ENCODE data around the gene TASOR.

DNA sequence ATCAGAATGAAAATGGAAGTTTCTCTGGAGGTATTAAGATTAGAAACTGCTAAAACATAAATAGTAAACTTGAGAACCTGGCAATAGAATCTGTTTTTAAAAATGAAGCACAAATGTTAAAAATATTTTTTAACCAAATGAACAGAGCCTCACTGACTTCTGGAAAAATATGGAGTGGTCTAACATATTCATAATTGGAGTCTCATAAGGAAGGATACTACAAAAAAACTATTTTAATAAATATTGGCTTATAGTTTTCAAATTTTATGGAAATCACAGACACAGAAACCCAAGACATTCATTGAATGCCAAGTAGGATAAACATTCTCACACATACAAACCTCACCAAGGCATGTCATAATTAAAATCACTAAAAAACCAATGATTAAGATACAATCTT, 23.6 kb upstream of the TASOR start:
- TF ChIP-seq SNRNP70 (optimal IDR thresholded peaks at IDR 0.05; ENCODE audit: low read depth, low read length) (no peak), SIN3A (IDR thresholded peaks at IDR 0.05; ENCODE audit: borderline replicate concordance in 2 of 2, control insufficient read depth in 1 of 2, low read depth in 2 of 2, low read length in 2 of 2) (no peak), MXI1 (IDR thresholded peaks at IDR 0.05; ENCODE audit: low read depth, low read length) (no peak), ZBTB33 (CRISPR knock-in tag; IDR thresholded peaks at IDR 0.05) (no peak), ZBTB1 (CRISPR knock-in tag; IDR thresholded peaks at IDR 0.05; ENCODE audit: borderline replicate concordance, low read depth) (no peak), TEAD4 (IDR thresholded peaks at IDR 0.05; ENCODE audit: low read length) (no peak), TEAD4 (CRISPR knock-in tag; IDR thresholded peaks at IDR 0.05; ENCODE audit: borderline replicate concordance) (no peak)
- TF ChIP-seq, protein P1, sequence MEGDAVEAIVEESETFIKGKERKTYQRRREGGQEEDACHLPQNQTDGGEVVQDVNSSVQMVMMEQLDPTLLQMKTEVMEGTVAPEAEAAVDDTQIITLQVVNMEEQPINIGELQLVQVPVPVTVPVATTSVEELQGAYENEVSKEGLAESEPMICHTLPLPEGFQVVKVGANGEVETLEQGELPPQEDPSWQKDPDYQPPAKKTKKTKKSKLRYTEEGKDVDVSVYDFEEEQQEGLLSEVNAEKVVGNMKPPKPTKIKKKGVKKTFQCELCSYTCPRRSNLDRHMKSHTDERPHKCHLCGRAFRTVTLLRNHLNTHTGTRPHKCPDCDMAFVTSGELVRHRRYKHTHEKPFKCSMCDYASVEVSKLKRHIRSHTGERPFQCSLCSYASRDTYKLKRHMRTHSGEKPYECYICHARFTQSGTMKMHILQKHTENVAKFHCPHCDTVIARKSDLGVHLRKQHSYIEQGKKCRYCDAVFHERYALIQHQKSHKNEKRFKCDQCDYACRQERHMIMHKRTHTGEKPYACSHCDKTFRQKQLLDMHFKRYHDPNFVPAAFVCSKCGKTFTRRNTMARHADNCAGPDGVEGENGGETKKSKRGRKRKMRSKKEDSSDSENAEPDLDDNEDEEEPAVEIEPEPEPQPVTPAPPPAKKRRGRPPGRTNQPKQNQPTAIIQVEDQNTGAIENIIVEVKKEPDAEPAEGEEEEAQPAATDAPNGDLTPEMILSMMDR (IDR thresholded peaks at IDR 0.05 in 2 of 3, conservative IDR thresholded peaks at IDR 0.05 in 1 of 3; ENCODE audit: insufficient read depth in 2 of 3, low read depth in 1 of 3, low read length in 3 of 3) = no peak
- TF ChIP-seq, protein P2, sequence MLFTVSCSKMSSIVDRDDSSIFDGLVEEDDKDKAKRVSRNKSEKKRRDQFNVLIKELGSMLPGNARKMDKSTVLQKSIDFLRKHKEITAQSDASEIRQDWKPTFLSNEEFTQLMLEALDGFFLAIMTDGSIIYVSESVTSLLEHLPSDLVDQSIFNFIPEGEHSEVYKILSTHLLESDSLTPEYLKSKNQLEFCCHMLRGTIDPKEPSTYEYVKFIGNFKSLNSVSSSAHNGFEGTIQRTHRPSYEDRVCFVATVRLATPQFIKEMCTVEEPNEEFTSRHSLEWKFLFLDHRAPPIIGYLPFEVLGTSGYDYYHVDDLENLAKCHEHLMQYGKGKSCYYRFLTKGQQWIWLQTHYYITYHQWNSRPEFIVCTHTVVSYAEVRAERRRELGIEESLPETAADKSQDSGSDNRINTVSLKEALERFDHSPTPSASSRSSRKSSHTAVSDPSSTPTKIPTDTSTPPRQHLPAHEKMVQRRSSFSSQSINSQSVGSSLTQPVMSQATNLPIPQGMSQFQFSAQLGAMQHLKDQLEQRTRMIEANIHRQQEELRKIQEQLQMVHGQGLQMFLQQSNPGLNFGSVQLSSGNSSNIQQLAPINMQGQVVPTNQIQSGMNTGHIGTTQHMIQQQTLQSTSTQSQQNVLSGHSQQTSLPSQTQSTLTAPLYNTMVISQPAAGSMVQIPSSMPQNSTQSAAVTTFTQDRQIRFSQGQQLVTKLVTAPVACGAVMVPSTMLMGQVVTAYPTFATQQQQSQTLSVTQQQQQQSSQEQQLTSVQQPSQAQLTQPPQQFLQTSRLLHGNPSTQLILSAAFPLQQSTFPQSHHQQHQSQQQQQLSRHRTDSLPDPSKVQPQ (CRISPR knock-in tag; IDR thresholded peaks at IDR 0.05; ENCODE audit: borderline replicate concordance) = no peak
